Measurements from ENCODE around the gene DOC2A. TPM values are rescaled to one million over a fixed set of nuclear protein-coding genes. Genes with fewer than 3 reads are reported as not detected.

Gene DOC2A
- total RNA-seq, 1 experiment from 2014 or later, result 3.2 TPM

DNA sequence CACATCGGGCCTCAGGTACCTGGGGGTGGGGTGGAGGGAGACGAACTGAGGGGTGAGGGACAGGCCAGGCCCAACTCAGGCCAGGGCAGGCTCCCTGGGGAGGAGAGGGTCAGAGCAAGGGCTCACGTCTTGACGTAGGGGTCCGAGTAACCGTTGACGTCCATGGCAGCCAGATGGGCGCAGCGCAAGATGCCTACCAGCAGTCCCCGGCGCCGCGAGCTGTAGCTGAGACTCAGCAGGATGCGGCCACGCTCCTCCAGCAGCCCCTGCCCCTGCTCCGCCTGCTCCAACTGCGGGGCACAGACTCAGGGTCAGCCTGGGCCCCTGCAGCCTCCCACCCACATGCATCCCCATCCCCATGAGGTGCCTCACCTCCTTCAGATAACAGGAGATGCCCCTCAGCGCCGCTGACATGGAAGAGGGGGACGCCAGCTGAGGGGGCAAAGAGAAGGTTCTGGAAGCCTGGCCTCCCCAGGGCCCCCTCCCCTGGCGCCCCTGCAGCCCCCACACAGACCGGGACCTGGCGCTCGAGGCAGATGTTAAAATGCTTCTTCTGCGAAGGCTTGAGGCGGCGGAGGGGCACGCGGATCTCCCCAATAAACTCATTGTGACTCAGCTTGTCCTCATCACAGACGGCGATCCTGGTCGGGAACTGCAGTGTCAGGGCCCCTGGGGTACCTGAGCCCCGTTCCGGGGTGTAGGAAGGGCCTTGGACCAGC is 4.0 kb downstream of the DOC2A start:
- CTCF ChIA-PET, result no interaction called here
- POLR2A ChIA-PET (ENCODE audit: low non-redundant PET), result no interaction called here
- no TSS peak for BruUV-seq (replicated peaks)

DNA sequence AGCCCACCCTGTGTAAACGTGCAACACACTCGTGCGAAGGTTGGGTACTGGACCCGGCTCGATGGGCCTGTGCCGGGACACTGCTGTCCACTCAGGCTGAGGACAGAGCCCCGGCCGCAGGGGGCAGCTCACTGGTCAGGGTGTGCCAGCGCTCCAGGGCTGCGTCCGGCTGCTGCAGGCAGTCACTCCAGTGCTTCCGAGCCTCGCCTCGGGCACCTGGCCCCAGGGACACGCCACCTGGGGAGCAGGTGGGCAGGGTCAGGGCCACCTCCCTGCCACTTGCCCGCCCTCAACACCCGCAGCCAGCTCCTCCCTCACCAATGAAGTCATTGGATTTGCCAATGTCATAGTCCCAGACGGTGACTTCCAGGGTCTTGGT is 4.7 kb downstream of the DOC2A start:
- BruUV-seq (replicated peaks), result no TSS peak
- TF ChIP-seq, protein P1, sequence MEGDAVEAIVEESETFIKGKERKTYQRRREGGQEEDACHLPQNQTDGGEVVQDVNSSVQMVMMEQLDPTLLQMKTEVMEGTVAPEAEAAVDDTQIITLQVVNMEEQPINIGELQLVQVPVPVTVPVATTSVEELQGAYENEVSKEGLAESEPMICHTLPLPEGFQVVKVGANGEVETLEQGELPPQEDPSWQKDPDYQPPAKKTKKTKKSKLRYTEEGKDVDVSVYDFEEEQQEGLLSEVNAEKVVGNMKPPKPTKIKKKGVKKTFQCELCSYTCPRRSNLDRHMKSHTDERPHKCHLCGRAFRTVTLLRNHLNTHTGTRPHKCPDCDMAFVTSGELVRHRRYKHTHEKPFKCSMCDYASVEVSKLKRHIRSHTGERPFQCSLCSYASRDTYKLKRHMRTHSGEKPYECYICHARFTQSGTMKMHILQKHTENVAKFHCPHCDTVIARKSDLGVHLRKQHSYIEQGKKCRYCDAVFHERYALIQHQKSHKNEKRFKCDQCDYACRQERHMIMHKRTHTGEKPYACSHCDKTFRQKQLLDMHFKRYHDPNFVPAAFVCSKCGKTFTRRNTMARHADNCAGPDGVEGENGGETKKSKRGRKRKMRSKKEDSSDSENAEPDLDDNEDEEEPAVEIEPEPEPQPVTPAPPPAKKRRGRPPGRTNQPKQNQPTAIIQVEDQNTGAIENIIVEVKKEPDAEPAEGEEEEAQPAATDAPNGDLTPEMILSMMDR (conservative IDR thresholded peaks at IDR 0.05; ENCODE audit: low read depth, low read length), result no peak
- no peak for TF ChIP-seq EZH2 (IDR thresholded peaks at IDR 0.05; ENCODE audit: borderline replicate concordance, low read depth, low read length, poor library complexity, severe bottlenecking)
- DNase-seq (ENCODE audit: low spot score), result no peak
- Histone ChIP-seq H3K9me3 (ENCODE audit: low read depth, low read length, poor library complexity, severe bottlenecking) (no peaks in the 10 kb centered on the region), H3K4me1 (ENCODE audit: insufficient read depth, low read length, poor library complexity, severe bottlenecking) (peaks cover 10% of the 10 kb centered on the region), H3K36me3 (ENCODE audit: insufficient read depth, low read length, poor library complexity, severe bottlenecking) (peaks cover 11% of the 10 kb centered on the region), H3K27ac (ENCODE audit: low read depth, low read length, poor library complexity, severe bottlenecking) (no peak overlapping the region), H3K27me3 (replicated peaks; ENCODE audit: insufficient read depth, low read depth, low read length, poor library complexity) (no peaks in the 10 kb centered on the region), H3K4me3 (ENCODE audit: low read depth, low read length, poor library complexity, severe bottlenecking) (no peak overlapping the region)
- intact Hi-C loops (cut with micrococcal nuclease; ENCODE audit: unreplicated experiment), result no loop called here
- ChIA-PET POLR2A (ENCODE audit: low non-redundant PET) (no interaction called here), CTCF (no interaction called here)

More for the DNA sequence above, 4.0 kb downstream of the DOC2A start:
- peaks cover 11% of the 10 kb centered on the region for H3K36me3 ChIP-seq (ENCODE audit: insufficient read depth, low read length, poor library complexity, severe bottlenecking)
- H3K27ac ChIP-seq (ENCODE audit: low read depth, low read length, poor library complexity, severe bottlenecking), result no peak overlapping the region
- peaks cover 10% of the 10 kb centered on the region for H3K4me1 ChIP-seq (ENCODE audit: insufficient read depth, low read length, poor library complexity, severe bottlenecking)
- H3K9me3 ChIP-seq (ENCODE audit: low read depth, low read length, poor library complexity, severe bottlenecking), result no peaks in the 10 kb centered on the region
- no peaks in the 10 kb centered on the region for H3K27me3 ChIP-seq (replicated peaks; ENCODE audit: insufficient read depth, low read depth, low read length, poor library complexity)
- TF ChIP-seq, protein P1 (conservative IDR thresholded peaks at IDR 0.05; ENCODE audit: low read depth, low read length), result no peak
- no peak for TF ChIP-seq EZH2 (IDR thresholded peaks at IDR 0.05; ENCODE audit: borderline replicate concordance, low read depth, low read length, poor library complexity, severe bottlenecking)
- no peak for DNase-seq (ENCODE audit: low spot score)
- H3K4me3 ChIP-seq (ENCODE audit: low read depth, low read length, poor library complexity, severe bottlenecking), result no peak overlapping the region
- intact Hi-C loops (cut with micrococcal nuclease; ENCODE audit: unreplicated experiment), result no loop called here

DNA sequence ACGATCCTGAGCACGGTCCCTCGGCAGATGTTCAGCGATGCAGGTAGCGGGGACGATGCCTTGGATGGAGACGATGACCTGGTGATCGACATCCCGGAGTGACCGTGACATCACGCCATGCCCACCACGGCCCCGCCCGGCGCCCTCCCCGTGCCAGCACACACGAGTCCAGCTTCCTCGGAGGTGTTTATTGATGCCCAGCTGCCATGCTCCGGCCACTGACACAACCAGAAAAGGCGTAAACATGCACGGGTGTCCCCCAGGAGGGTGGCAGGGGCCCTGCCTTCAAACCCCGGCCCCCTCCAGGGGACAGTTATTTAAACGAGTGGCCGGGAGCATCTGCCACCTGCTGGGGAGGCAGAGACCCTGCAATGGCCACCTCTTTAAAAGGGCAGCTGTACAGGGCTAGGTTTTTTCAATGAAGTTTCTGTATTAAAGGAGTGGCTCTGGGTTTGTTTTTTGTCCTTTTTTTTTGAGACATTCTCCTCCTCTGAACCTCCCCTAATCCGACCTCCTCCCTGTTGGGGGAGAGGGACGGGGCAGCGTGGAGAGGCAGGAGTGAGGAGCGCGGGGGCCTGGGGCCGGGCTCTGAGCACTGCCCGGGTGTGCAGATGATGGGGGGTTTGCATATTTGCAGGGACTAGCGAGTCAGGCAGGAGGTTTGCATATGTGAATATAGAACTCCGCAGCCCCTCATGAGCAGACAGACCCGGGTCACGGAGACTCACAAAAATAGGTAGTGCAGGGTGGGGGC is 5.3 kb downstream of the DOC2A start:
- no peak for TF ChIP-seq EZH2 (IDR thresholded peaks at IDR 0.05; ENCODE audit: borderline replicate concordance, low read depth, low read length, poor library complexity, severe bottlenecking)
- TF ChIP-seq, protein P1 (conservative IDR thresholded peaks at IDR 0.05; ENCODE audit: low read depth, low read length), result peak; percentile 66
- POLR2A ChIA-PET (ENCODE audit: low non-redundant PET), result no interaction called here
- DNase-seq (ENCODE audit: low spot score), result peak; percentile 64
- peaks cover 8% of the 10 kb centered on the region for H3K4me1 ChIP-seq (ENCODE audit: insufficient read depth, low read length, poor library complexity, severe bottlenecking)
- no peaks in the 10 kb centered on the region for H3K27me3 ChIP-seq (replicated peaks; ENCODE audit: insufficient read depth, low read depth, low read length, poor library complexity)
- no peak overlapping the region for H3K4me3 ChIP-seq (ENCODE audit: low read depth, low read length, poor library complexity, severe bottlenecking)
- intact Hi-C loops (cut with micrococcal nuclease; ENCODE audit: unreplicated experiment), result no loop called here
- CTCF ChIA-PET, result no interaction called here
- BruUV-seq (replicated peaks), result no TSS peak
- no peak overlapping the region for H3K27ac ChIP-seq (ENCODE audit: low read depth, low read length, poor library complexity, severe bottlenecking)
- peaks cover 11% of the 10 kb centered on the region for H3K36me3 ChIP-seq (ENCODE audit: insufficient read depth, low read length, poor library complexity, severe bottlenecking)
- no peaks in the 10 kb centered on the region for H3K9me3 ChIP-seq (ENCODE audit: low read depth, low read length, poor library complexity, severe bottlenecking)

All from A673 (cell line).